Stimulated activated CD8-positive, alpha-beta memory T cell treated with anti-CD3 and anti-CD28 coated beads, Interleukin-12 subunit alpha, Interleukin-12 subunit beta, amount 100 ng/mL, for 24 hours (primary cell): ENCODE data around the gene ZNF346.

ENCODE experiments used
- DNase-seq: peaks from one replicate; pipeline ENCODE4 v3.0.0-alpha.2; 2020; ENCODE audit errors: extremely low read depth

The ZNF346 gene

DNA sequence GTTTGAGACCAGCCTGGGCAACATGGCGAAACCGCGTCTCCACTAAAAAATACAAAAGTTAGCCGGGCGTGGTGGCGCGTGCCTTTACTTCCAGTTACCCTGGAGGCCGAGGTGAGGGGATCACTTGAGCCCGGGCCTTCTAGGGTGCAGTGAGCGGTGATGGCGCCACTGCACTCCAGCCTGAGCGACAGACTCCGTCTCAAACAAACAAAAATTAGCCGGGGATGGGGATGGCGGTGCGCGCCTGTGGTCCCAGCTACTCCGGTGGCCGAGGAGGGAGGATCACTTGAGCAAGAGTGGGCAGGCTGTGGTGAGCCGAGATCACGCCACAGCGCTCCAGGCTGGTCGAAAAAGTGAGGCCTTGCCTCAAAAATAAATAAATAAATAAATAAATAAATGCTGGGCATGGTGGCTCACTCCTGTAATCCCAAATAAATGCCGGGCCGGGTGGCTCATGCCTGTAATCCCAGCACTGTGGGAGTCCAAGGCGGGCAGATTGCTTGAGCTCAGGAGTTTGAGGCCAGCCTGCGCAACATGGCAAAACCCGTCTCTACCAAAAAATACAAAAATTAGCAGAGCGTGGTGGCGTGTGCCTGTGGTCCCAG, 95.0 kb downstream of the ZNF346 start:
- DNase-seq: no peak

DNA sequence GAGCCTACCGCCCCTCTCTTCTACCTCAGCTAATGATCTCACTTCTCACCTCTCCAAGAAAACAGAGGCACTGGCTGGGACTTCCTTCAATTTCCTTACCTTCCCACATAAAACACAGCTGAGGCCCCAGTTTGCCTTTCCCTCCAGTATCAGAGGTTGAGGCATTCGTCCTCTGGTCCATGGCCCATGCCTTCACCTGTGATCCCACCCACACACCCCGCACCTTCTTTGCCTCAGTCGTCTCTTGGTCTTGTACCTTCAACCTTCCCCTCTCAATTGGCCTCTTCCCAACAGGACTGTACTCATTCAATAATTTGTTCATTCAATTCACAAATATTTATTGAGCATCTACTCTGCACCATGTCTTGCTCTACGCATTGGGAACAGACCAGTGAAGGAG, 100.1 kb downstream of the ZNF346 start:
- DNase-seq: no peak

DNA sequence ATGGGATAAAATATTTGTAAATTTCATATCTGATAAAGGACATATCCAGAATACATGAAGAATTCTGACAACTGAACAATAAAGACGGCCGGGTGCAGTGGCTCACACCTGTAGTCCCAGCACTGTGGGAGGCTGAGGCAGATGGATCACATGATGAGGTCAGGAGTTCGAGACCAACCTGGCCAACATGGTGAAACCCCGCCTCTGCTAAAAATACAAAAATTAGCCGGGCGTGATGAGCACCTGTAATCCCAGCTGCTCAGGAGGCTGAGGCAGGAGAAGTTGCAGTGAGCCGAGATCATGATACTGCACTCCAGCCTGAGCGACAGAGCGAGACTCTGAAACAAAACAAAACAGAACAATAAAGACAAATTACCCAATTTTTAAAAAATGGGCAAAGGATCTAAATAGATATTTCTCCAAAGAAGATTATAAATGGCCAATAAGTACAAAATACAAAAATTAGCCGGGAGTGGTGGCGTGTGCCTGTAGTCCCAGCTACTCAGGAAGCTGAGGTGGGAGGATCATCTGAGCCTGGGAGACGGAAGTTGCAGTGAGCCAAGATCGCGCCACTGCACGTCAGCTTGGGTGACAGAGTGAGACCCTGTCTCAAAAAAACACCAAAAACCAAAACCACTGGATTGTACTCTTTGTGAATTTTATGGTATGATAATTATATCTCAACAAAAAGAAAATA, 101.4 kb downstream of the ZNF346 start:
- no peak for DNase-seq

DNA sequence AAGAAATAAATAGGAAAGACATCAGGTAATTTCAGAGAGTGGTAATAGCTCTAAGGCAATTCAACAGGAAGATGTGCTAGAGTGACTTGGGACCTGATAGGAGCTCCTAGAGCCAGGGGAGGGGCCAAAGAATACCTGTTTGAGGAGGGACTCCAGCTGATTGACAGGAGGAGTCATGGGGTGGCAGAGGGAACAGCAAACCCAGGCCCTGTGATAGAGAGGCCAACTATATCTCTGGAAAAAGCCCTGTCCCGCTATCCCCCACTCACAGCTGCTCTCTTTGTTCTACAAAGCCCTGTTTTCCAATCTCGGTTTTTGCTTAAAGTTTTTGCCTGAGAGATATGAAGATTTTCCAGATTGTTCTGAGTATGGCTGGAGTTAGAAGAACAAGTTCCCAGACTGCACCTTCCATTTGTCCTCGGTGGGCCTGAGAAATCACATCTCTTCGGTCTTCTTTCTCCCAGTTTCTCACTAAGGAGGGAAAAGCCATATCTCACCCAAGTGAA, 102.0 kb downstream of the ZNF346 start:
- no peak for DNase-seq

DNA sequence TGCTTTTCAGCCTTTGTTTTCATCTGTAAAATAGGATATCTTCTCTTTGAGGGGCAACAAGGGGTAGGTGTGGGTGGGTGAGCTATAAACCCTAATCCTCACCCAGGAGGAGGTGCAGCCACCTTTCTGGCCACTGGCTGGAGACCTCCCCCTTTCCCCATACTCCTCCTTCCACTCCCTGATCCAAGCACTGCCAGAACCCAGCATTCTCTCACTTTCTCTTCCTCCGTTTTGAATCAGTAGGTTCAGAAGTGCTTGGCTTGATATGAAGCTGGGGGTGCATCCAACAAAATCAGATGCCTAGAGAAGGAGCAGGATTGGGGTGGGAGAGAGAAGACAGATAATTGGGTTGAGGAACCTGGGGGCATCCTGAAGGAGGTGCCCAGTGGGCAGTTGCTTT, 104.3 kb downstream of the ZNF346 start:
- no peak for DNase-seq

DNA sequence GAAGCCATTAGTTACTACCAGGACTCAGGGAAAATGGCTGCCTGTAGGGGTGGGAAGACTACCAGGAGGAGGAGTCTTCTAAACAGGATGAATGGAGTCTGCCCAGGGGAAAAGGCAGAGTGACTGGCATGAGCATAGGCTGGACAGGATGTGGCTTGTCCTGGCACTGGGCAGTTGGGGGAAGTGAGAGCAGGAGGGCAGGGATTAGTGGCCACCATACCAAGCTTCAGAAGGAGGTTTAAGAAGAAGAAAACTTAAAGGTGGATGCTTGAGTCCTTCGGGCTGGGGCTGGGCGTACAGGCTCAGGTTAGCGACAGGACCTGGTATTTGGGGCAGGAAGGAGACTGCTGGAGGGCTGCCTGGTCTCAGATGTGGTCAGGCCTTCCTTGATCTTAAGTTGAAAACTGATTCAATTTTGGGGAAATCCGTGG, 106.1 kb downstream of the ZNF346 start:
- no peak for DNase-seq

DNA sequence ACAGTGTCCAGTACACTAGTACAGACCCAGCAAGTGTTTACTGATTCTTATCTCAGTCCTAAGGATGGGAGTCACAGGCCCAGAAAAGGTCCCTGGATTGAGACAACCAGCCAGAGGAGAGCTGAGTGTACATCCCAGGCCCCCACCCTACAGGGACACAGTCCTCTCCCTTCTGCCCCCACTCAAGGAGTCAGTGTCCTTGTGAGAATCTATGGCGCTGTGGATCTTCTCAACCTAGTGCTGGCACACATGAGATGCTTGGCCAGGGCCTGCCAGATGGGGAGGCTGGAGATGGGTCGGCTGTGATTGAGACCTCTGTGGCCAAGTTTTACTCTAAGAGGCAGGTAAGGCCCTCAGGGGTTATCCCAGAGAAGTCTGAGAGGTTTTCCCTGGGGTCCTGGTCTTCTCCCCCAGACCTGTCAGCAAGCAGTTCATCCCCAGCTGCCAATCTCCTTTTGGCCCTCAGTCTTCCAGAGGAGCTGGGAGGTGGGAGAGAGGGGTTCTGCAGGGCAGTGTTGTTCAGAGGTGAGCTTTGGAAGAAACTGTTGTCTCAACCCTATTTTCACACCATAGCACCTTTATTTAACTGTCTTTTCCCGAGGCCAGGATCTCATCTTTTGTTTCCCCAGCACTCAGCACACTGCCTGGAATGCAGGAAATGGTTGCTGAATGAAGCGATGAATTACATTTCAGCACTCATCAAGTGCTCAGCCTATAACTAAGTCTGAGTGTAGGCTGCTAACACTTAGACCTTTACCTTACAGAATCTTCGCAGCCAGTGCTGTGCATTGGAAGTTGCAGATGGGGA, 107.9 kb downstream of the ZNF346 start:
- DNase-seq: no peak
